Measurements from ENCODE around the gene BLVRA. TPM values are rescaled to one million over a fixed set of nuclear protein-coding genes. Genes with fewer than 3 reads are reported as not detected.

BLVRA gene
- polyA plus RNA-seq, 1 donor (not counting 4 experiments of a cell fraction or from before 2014, with no cell fraction given), result 49.6 TPM

GRCh38 chr7:43787771-43788170 lies 29.3 kb downstream of the BLVRA start:
- H3K9me3 ChIP-seq (ENCODE audit: control insufficient read depth, low read depth, low read length), result no peaks in the 10 kb centered on the region
- no peaks in the 10 kb centered on the region for H3K4me1 ChIP-seq (ENCODE audit: control insufficient read depth, extremely low read depth, insufficient read depth, low read length)
- dilution Hi-C loops (cut with MboI; ENCODE audit: extremely low pct_ligation_motif_present, low sequenced_read_pairs), result no loop called here
- no peak for DNase-seq (ENCODE audit: low read depth, low spot score)
- FAIRE-seq, result no peak
- H3K79me2 ChIP-seq (ENCODE audit: control insufficient read depth, insufficient read depth, low read length), result no peaks in the 10 kb centered on the region
- no peaks in the 10 kb centered on the region for H3K27me3 ChIP-seq (ENCODE audit: control insufficient read depth, extremely low read depth, insufficient read depth, low read length)
- no peak overlapping the region for H2AFZ ChIP-seq (ENCODE audit: control insufficient read depth, low read length)
- H3K9ac ChIP-seq (ENCODE audit: control insufficient read depth, extremely low read depth, insufficient read depth, low read length), result no peak overlapping the region
- H3K9me1 ChIP-seq (ENCODE audit: control insufficient read depth, extremely low read depth, insufficient read depth, low read length), result no peaks in the 10 kb centered on the region
- no peak overlapping the region for H3K27ac ChIP-seq (ENCODE audit: control insufficient read depth, insufficient read depth, low read length)
- H3K4me2 ChIP-seq (ENCODE audit: control insufficient read depth, extremely low read depth, insufficient read depth, low read depth, low read length), result no peak overlapping the region
- TF ChIP-seq CTCF (optimal IDR thresholded peaks at IDR 0.05 in 1 of 3, IDR thresholded peaks at IDR 0.05 in 1 of 3, conservative IDR thresholded peaks at IDR 0.05 in 1 of 3; ENCODE audit: extremely low read depth in 1 of 3, insufficient read depth in 2 of 3, low read length in 3 of 3) (no peak), EZH2 (IDR thresholded peaks at IDR 0.05; ENCODE audit: low read length) (no peak)
- H4K20me1 ChIP-seq (ENCODE audit: control insufficient read depth, extremely low read depth, insufficient read depth, low read length), result no peaks in the 10 kb centered on the region
- H3K36me3 ChIP-seq (ENCODE audit: control insufficient read depth in 2 of 2, extremely low read depth in 1 of 2, insufficient read depth in 2 of 2, low read length in 2 of 2), result peaks cover 13 to 14% of the 10 kb centered on the region in 2 experiments
- no peak overlapping the region for H3K4me3 ChIP-seq (ENCODE audit: control insufficient read depth in 2 of 3, extremely low read depth in 1 of 3, insufficient read depth in 2 of 3, low read depth in 1 of 3, low read length in 3 of 3)

GRCh38 chr7:43790006-43790405 lies 31.5 kb downstream of the BLVRA start:
- no peaks in the 10 kb centered on the region for H3K4me1 ChIP-seq (ENCODE audit: control insufficient read depth, extremely low read depth, insufficient read depth, low read length)
- H3K36me3 ChIP-seq (ENCODE audit: control insufficient read depth in 2 of 2, extremely low read depth in 1 of 2, insufficient read depth in 2 of 2, low read length in 2 of 2), result peaks cover 13 to 20% of the 10 kb centered on the region in 2 experiments
- no peak overlapping the region for H3K4me2 ChIP-seq (ENCODE audit: control insufficient read depth, extremely low read depth, insufficient read depth, low read depth, low read length)
- H3K27ac ChIP-seq (ENCODE audit: control insufficient read depth, insufficient read depth, low read length), result no peak overlapping the region
- no peaks in the 10 kb centered on the region for H3K79me2 ChIP-seq (ENCODE audit: control insufficient read depth, insufficient read depth, low read length)
- H3K9me1 ChIP-seq (ENCODE audit: control insufficient read depth, extremely low read depth, insufficient read depth, low read length), result no peaks in the 10 kb centered on the region
- no peak overlapping the region for H2AFZ ChIP-seq (ENCODE audit: control insufficient read depth, low read length)
- TF ChIP-seq CTCF (optimal IDR thresholded peaks at IDR 0.05 in 1 of 3, IDR thresholded peaks at IDR 0.05 in 1 of 3, conservative IDR thresholded peaks at IDR 0.05 in 1 of 3; ENCODE audit: extremely low read depth in 1 of 3, insufficient read depth in 2 of 3, low read length in 3 of 3), result no peak
- no peak for TF ChIP-seq EZH2 (IDR thresholded peaks at IDR 0.05; ENCODE audit: low read length)
- no peak overlapping the region for H3K9ac ChIP-seq (ENCODE audit: control insufficient read depth, extremely low read depth, insufficient read depth, low read length)
- no peaks in the 10 kb centered on the region for H4K20me1 ChIP-seq (ENCODE audit: control insufficient read depth, extremely low read depth, insufficient read depth, low read length)
- H3K9me3 ChIP-seq (ENCODE audit: control insufficient read depth, low read depth, low read length), result no peaks in the 10 kb centered on the region
- no peaks in the 10 kb centered on the region for H3K27me3 ChIP-seq (ENCODE audit: control insufficient read depth, extremely low read depth, insufficient read depth, low read length)
- H3K4me3 ChIP-seq (ENCODE audit: control insufficient read depth in 2 of 3, extremely low read depth in 1 of 3, insufficient read depth in 2 of 3, low read depth in 1 of 3, low read length in 3 of 3), result no peak overlapping the region
- no peak for FAIRE-seq
- dilution Hi-C loops (cut with MboI; ENCODE audit: extremely low pct_ligation_motif_present, low sequenced_read_pairs), result no loop called here
- no peak for DNase-seq (ENCODE audit: low read depth, low spot score)
